Common myeloid progenitor, CD34-positive (primary cell): Measurements from ENCODE around the gene ABL2.
"Not testable (repeated sequence)": the region's sequence is repeated elsewhere in the genome, so short reads cannot be mapped to it uniquely, and the experiment has no call there.

ENCODE experiments used
- CTCF ChIA-PET: fragments of 350-600 bp; sonication (Branson Sonifier 250); formaldehyde crosslinking; loops from one replicate; lab custom pipeline; 2021; ENCODE audit warnings: antibody characterized with exemption; lab: Charles Lee
- POLR2A ChIA-PET: fragments of 350-600 bp; sonication (Branson Sonifier 250); formaldehyde crosslinking; loops from one replicate; lab custom pipeline; 2021; ENCODE audit warnings: antibody characterized with exemption; lab: Charles Lee
- DNase-seq, 3 donors: peaks; one replicate each; pipeline versions ENCODE4 v3.0.0 to v3.0.0-alpha.2; 2013
- H3K27ac ChIP-seq, 2 experiments: 1 replicate in 1 of 2; 2 replicates in 1 of 2; pipeline ENCODE4 v1.7.0; 2013; ENCODE audit warnings: inconsistent platforms in 2 of 2, low read length in 2 of 2, mild to moderate bottlenecking in 2 of 2, low read depth in 1 of 2, moderate library complexity in 1 of 2; ENCODE audit not compliant: severe bottlenecking in 2 of 2, insufficient read depth in 1 of 2, poor library complexity in 1 of 2
- H3K27me3 ChIP-seq, 5 experiments: replicated peaks in 2 of 5; 1 replicate in 3 of 5; 2 replicates in 2 of 5; pipeline versions ENCODE4 v1.6.1 to v1.7.0; 2013; ENCODE audit warnings: low read length in 4 of 5, mild to moderate bottlenecking in 2 of 5, moderate library complexity in 2 of 5, inconsistent platforms in 1 of 5; ENCODE audit not compliant: insufficient read depth in 5 of 5, control insufficient read depth in 4 of 5
- H3K36me3 ChIP-seq, 4 experiments: 1 replicate in 2 of 4; 2 replicates in 2 of 4; pipeline versions ENCODE4 v1.6.1 to v1.7.0; 2013; ENCODE audit warnings: low read length in 3 of 4, control low read depth in 1 of 4, mild to moderate bottlenecking in 1 of 4; ENCODE audit not compliant: control insufficient read depth in 4 of 4, insufficient read depth in 4 of 4
- H3K4me1 ChIP-seq, 4 experiments: 1 replicate in 3 of 4; 2 replicates in 1 of 4; pipeline versions ENCODE4 v1.6.1 to v1.7.1; 2013; ENCODE audit warnings: low read length in 3 of 4, mild to moderate bottlenecking in 3 of 4, control low read depth in 1 of 4, inconsistent platforms in 1 of 4, moderate library complexity in 1 of 4; ENCODE audit not compliant: control insufficient read depth in 4 of 4, insufficient read depth in 4 of 4; ENCODE audit errors: control extremely low read depth in 1 of 4
- H3K4me3 ChIP-seq, 7 experiments: 1 replicate in 4 of 7; 2 replicates in 3 of 7; pipeline versions ENCODE4 v1.5.1 to v1.7.0; 2013; ENCODE audit warnings: mild to moderate bottlenecking in 7 of 7, low read length in 6 of 7, moderate library complexity in 6 of 7, inconsistent platforms in 2 of 7, low read depth in 2 of 7, control low read depth in 1 of 7; ENCODE audit not compliant: insufficient read depth in 4 of 7, control insufficient read depth in 1 of 7; ENCODE audit errors: extremely low read depth in 1 of 7
- H3K9me3 ChIP-seq, 5 experiments: 1 replicate in 4 of 5; 2 replicates in 1 of 5; pipeline versions ENCODE4 v1.6.1 to v1.7.1; 2013; ENCODE audit warnings: low read length in 4 of 5, mild to moderate bottlenecking in 2 of 5, inconsistent platforms in 1 of 5, low read depth in 1 of 5, moderate library complexity in 1 of 5; ENCODE audit not compliant: control insufficient read depth in 4 of 5, insufficient read depth in 2 of 5; ENCODE audit errors: control extremely low read depth in 1 of 5
- WGBS: methylation state at CpG from one replicate; pipeline ENCODE4 v1.1.5; 2013; ENCODE audit not compliant: insufficient coverage; 5-methylcytosine and 5-hydroxymethylcytosine counted together

ABL2 gene

GRCh38 chr1:179234863-179235262, 5.4 kb upstream of the ABL2 start:
- Histone ChIP-seq H3K36me3 (no peaks in the 10 kb centered on the region), H3K9me3 (no peaks in the 10 kb centered on the region), H3K4me3 (no peak overlapping the region), H3K4me1 (peaks cover 0 to 7% (median 3%) of the 10 kb centered on the region in 4 experiments), H3K27ac (no peak overlapping the region), H3K27me3 (no peaks in the 10 kb centered on the region)
- POLR2A ChIA-PET = no interaction called here
- DNase-seq = no peak
- CTCF ChIA-PET = no interaction called here
- no CpG with 5 or more reads among the region's 1 CpG for WGBS

GRCh38 chr1:179231923-179232322, 2.4 kb upstream of the ABL2 start:
- ChIA-PET POLR2A (no interaction called here), CTCF (no interaction called here)
- H3K27me3 ChIP-seq = no peaks in the 10 kb centered on the region
- H3K36me3 ChIP-seq = peaks cover 0 to 5% (median 0%) of the 10 kb centered on the region in 4 experiments
- no peaks in the 10 kb centered on the region for H3K9me3 ChIP-seq
- WGBS = 98% methylated on average over 4 of the region's 4 CpGs
- H3K4me3 ChIP-seq = no peak overlapping the region
- H3K4me1 ChIP-seq = peaks cover 3 to 15% (median 12%) of the 10 kb centered on the region in 4 experiments
- no peak overlapping the region for H3K27ac ChIP-seq
- DNase-seq = no peak

- no peak overlapping the region for H3K27ac ChIP-seq
- ChIA-PET POLR2A (no interaction called here), CTCF (no interaction called here)
- no peaks in the 10 kb centered on the region for H3K27me3 ChIP-seq
- 90% methylated on average over 2 of the region's 3 CpGs for WGBS
- H3K4me1 ChIP-seq = peaks cover 3 to 15% (median 12%) of the 10 kb centered on the region in 4 experiments
- no peak overlapping the region for H3K4me3 ChIP-seq
- DNase-seq = no peak
- no peaks in the 10 kb centered on the region for H3K9me3 ChIP-seq
- peaks cover 0 to 5% (median 0%) of the 10 kb centered on the region in 4 experiments for H3K36me3 ChIP-seq
Measured at GRCh38 chr1:179230721-179231120, 1.2 kb upstream of the ABL2 start.

GRCh38 chr1:179230251-179230650, 774 bp upstream of the ABL2 start:
- peak overlapping the region in 5 of 7 experiments; percentile 62 to 89 (median 83) for H3K4me3 ChIP-seq
- peak overlapping the region in 1 of 2 experiments; percentile 49 for H3K27ac ChIP-seq
- peaks cover 0 to 5% (median 0%) of the 10 kb centered on the region in 4 experiments for H3K36me3 ChIP-seq
- CTCF ChIA-PET = interaction anchor here (0.6 kb wide), 1 partner anchor 115 kb away, joined by 3 read pairs; no protein-coding TSS in a partner anchor
- POLR2A ChIA-PET = no interaction called here
- WGBS = 100% methylated on average over 2 of the region's 5 CpGs
- DNase-seq = peak in 2 of 3 donors; percentile 10 to 23
- H3K9me3 ChIP-seq = no peaks in the 10 kb centered on the region
- H3K27me3 ChIP-seq = no peaks in the 10 kb centered on the region
- H3K4me1 ChIP-seq = peaks cover 3 to 15% (median 12%) of the 10 kb centered on the region in 4 experiments

- CTCF ChIA-PET = interaction anchor here (0.8 kb wide), 1 partner anchor 16 kb away, joined by 3 read pairs; no protein-coding TSS in a partner anchor
- H3K4me3 ChIP-seq = peak overlapping the region; percentile 72 to 87 (median 86)
- POLR2A ChIA-PET = interaction anchor here (0.6 kb wide), 1 partner anchor 91 kb away, joined by 3 read pairs; no protein-coding TSS in a partner anchor
- peak overlapping the region; percentile 50 to 76 for H3K27ac ChIP-seq
- no peaks in the 10 kb centered on the region for H3K9me3 ChIP-seq
- peaks cover 0 to 5% (median 0%) of the 10 kb centered on the region in 4 experiments for H3K36me3 ChIP-seq
- H3K4me1 ChIP-seq = peaks cover 3 to 15% (median 12%) of the 10 kb centered on the region in 4 experiments
- peak in 1 of 3 donors; percentile 39 for DNase-seq
- WGBS = 0% methylated on average over 2 of the region's 19 CpGs
- no peaks in the 10 kb centered on the region for H3K27me3 ChIP-seq
Measured at GRCh38 chr1:179228783-179229213, 679 bp downstream of the ABL2 start.

- no peak overlapping the region for H3K4me3 ChIP-seq
- H3K27me3 ChIP-seq = no peaks in the 10 kb centered on the region
- CTCF ChIA-PET = no interaction called here
- no peaks in the 10 kb centered on the region for H3K9me3 ChIP-seq
- POLR2A ChIA-PET = no interaction called here
- no peak overlapping the region for H3K27ac ChIP-seq
- H3K4me1 ChIP-seq = peaks cover 3 to 15% (median 12%) of the 10 kb centered on the region in 4 experiments
- DNase-seq = no peak
- peaks cover 0 to 5% (median 0%) of the 10 kb centered on the region in 4 experiments for H3K36me3 ChIP-seq
Measured at GRCh38 chr1:179226738-179227137, 2.7 kb downstream of the ABL2 start.

GRCh38 chr1:179224466-179224865, 5.0 kb downstream of the ABL2 start:
- DNase-seq = not testable (repeated sequence)

More at GRCh38 chr1:179224466-179224865, 5.0 kb downstream of the ABL2 start:
- H3K9me3 ChIP-seq, POLR2A ChIA-PET, H3K27me3 ChIP-seq, H3K4me1 ChIP-seq, H3K36me3 ChIP-seq, H3K27ac ChIP-seq, H3K4me3 ChIP-seq: not testable (repeated sequence)
- 88% methylated on average over 5 of the region's 8 CpGs for WGBS
- CTCF ChIA-PET = interaction anchor here (1.0 kb wide), 1 partner anchor 69 kb away, joined by 3 read pairs; the partner anchor contains the start of gene SOAT1
